Posterior cingulate gyrus (tissue), 11 donors: ENCODE results near the gene MYH10.

Experiments used
- DNase-seq, 10 donors: peaks; one replicate each; pipeline versions ENCODE4 v3.0.0 to v3.0.0-alpha.2; 2020 to 2021; ENCODE audit warnings: mixed read lengths in 3 of 10
- intact Hi-C: fragments of 100-400 bp; cut with DNase I; formaldehyde crosslinking; loops from one replicate; pipeline ENCODE4 v1.15.1; 2023

MYH10 gene

DNA sequence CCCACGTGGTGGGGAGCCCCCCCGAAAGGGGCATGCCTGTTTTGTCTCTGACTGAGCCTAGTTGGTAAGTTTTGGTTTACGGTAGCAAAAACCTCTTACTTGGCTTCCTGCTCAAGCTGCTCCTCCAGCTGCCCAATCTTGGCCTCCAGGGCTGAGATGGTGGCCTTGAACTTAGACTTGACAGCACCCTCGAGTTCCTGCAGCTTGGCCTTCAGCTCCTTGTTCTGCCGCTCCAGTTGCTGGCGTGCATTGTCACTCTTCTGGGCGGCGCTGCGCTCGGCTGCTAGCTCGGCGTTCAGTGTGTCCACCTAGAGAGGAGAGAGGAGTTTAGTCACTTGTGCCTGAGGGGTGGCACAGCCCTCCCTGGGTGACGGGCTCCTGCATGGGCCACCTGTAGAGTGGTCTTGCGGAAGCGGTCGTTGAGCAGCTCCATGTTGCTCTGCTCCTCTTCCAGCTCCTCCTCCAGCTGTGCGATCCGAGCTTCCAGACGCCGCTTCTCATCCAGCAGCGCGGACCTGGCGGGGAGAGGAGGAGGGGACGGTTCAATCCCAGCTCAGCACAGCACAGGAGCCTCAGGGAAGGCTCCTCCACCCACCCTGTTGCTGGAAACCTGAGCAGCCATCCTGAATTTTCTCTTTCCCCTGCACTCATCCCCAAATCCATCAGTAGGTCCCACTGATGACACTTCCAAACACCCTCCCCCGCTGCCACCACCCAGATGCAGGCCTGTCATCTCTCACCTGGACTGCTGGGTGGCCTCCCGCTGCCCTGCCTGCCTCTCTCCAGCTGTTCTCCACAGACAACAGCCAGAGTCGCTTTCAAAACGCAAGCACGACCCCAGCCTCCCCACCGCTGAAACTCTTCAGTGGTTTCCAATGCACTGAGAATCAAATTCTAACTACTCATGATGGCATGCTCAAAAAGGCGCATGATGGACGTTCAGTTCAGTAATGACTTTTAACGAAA, 150.2 kb downstream of the MYH10 start:
- DNase-seq = peak in 1 of 10 donors; percentile 87
- intact Hi-C loops = loop anchor here (2.0 to 10.0 kb wide), 2 partner anchors 69 to 145 kb away; no protein-coding TSS in a partner anchor

DNA sequence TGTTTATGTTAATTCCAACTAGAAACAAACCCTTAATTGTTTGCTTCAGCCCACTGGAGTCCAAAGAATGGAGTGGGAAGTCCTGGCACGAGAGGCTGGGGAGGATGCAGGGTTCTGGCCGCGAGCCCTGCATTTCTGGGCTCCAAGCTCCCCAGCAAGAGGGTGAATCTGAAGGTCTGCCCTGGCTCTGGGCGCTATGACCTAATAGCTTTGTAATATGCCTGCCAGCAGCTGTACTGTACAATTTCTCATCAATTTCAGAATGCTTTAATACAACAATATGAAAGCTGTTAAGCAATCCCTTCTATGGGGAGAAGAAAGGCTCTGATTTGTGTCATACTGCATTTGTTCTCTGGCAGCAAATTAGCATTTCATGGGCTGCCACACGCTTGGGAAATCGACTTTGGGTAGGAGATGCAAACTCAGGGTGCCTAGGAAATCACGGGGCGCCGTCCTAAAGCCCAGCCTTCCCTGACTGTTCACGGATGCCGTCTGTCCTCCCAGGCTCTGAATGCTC, 151.0 kb downstream of the MYH10 start:
- peak; percentile 66 to 97 (median 72) for DNase-seq
- intact Hi-C loops = loop anchor here (2.0 kb wide), 1 partner anchor 43 kb away; no protein-coding TSS in a partner anchor

GRCh38 chr17:8477715-8478441, 152.6 kb downstream of the MYH10 start:
- DNase-seq = no peak
- intact Hi-C loops = loop anchor here (2.0 kb wide), 1 partner anchor 41 kb away; no protein-coding TSS in a partner anchor

- no peak for DNase-seq
- intact Hi-C loops = no loop called here
Measured at GRCh38 chr17:8477171-8477570, 153.4 kb downstream of the MYH10 start.

GRCh38 chr17:8476741-8477140, 153.8 kb downstream of the MYH10 start:
- intact Hi-C loops = no loop called here
- DNase-seq = peak in 1 of 10 donors; percentile 84

- intact Hi-C loops = no loop called here
- no peak for DNase-seq
Measured at GRCh38 chr17:8475781-8476180, 154.7 kb downstream of the MYH10 start.

DNA sequence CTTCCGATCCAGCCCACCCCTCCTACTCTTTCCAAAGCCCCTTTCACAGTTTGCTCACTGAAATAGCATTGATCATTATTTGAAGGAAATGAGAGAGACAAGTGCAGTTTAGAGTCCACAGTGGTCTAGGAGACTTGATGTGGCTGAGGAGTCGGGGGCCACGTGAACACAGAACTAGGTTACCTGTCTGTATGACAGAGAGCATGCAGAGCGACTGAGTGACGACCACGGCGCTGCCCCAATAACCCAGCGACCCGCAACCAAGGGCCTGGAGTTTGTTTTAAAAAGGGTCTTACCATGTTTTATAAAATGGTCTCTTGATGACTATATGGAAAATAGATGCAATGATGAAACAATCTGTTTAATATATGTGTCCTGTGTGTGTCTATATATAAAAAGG, 155.3 kb downstream of the MYH10 start:
- no peak for DNase-seq
- intact Hi-C loops = no loop called here

DNA sequence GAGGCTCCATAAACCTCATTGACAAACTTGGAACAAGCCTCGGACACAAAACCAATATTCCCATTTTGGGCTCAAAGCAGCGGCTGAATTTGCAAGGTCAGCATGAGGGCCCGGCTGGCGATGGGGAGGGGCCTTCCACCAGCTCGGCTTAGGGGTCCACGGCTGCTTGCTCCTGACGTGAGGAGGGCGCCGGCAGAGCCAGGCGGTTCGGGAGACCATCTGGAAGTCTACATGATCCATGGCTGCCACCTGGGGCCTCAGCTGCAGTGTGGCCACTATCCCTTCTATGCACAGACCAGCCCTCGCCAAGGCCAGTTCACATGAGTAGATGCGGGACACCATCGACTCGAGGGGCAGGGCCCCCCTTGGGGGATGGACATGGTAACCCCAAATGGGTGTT, 155.7 kb downstream of the MYH10 start:
- DNase-seq = no peak

DNA sequence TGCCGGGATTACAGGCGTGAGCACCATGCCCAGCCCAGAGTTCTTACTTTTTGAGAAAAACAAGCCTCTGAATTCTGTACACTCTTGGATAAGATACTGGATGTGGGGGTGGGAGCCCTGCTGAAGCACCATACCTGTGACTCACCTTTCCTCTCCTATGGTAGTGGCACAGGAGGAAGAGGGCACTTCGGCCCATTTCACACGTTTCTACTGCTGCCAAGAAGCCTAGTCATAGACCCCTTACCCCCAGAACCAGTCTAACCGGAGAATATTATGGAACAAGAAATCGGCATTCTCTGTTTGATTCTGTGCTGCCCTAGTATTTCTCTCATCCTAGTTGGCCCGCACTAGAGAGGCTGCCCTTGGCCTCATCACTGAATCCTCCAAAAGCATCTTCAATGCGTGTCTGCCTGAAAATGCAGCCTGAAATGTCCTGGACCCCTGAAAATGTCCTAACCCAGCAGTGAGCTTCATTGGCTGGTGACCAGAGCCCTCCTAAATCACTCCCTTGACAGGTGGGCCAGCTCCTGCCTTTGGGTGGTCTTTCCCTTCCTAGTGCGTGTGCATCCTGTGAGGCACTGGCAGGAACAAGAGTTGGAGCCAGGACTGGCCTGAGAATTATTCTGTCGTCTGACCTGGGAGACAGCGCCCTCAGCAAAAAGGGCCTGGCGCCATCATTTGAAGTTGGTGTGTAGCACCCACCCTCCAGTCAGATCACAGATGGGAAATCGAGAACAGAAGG, 156.9 kb downstream of the MYH10 start:
- no peak for DNase-seq
- intact Hi-C loops = no loop called here

More for the DNA sequence above, 155.7 kb downstream of the MYH10 start:
- intact Hi-C loops = no loop called here

GRCh38 chr17:8472663-8473062, 157.9 kb downstream of the MYH10 start:
- DNase-seq = no peak
- intact Hi-C loops = no loop called here

GRCh38 chr17:8470447-8471047, 160.0 kb downstream of the MYH10 start:
- intact Hi-C loops = no loop called here
- DNase-seq = peak; percentile 48 to 97 (median 78)

GRCh38 chr17:8469964-8470363, 160.6 kb downstream of the MYH10 start:
- intact Hi-C loops = no loop called here
- DNase-seq = peak in 2 of 10 donors; percentile 66 to 72

- intact Hi-C loops = no loop called here
- no peak for DNase-seq
Measured at GRCh38 chr17:8468980-8469379, 161.5 kb downstream of the MYH10 start.

- DNase-seq = peak in 1 of 10 donors; percentile 66
- intact Hi-C loops = no loop called here
Measured at GRCh38 chr17:8468127-8468526, 162.4 kb downstream of the MYH10 start.

DNA sequence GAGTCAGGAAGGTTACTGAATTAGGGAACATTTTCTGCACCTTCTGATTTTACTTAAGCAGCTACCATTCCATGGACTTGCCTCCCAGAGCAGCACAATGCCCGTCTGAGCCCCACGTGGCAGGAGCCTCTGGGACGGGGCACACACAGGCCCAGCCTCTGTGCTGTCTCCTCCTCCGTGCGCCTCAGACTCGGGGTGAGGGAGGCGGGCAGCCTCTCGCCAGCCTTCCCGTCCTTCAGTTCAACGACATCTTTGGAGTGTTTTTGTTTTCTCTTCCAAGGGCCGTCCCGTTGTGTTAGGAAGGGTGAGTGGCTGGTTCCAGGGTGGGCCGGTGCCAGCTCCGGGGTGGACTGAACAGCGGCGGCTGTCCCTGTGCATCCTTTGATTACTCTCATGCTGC, 163.0 kb downstream of the MYH10 start:
- peak in 2 of 10 donors; percentile 79 to 84 for DNase-seq
- intact Hi-C loops = no loop called here

DNA sequence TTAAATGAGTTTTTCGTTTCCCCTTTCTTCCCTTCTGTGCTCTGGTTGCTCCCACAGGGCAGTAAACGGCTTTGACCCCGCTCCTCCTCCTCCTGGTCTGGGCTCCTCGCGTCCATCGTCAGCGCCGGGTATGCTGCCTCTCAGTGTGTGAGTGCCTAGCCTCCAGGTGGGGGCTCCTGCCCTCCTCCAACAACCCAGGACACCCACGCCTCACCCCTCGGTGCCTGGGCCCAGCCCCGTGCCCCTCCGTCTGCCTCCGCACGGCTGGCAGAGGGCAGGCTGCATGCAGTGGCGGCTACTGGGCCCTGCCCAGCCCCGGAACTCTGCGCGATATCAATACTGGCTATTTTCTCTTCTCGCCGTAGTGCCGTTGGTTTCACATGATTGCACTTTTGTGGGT, 163.7 kb downstream of the MYH10 start:
- intact Hi-C loops = no loop called here
- DNase-seq = peak in 1 of 10 donors; percentile 79

DNA sequence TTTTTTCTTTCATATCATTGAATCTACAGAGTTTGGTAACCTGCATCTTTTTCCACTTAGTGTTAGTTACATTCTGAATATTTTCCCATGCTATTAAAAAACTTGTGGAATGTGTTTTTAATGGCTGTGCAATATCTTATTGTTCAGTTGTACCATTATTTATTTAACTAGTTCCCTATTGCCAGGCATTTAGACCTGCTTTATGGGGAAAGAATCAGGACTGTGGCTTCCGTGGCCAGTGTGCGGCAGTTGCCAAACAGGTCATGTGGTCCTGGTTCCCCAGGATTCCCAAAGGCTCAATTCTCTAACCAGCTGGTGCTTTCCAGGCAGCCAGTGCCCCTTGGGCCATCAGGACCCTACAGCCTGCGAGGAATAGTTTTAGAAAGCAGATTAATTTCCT, 164.1 kb downstream of the MYH10 start:
- peak in 1 of 10 donors; percentile 65 for DNase-seq
- intact Hi-C loops = no loop called here

DNA sequence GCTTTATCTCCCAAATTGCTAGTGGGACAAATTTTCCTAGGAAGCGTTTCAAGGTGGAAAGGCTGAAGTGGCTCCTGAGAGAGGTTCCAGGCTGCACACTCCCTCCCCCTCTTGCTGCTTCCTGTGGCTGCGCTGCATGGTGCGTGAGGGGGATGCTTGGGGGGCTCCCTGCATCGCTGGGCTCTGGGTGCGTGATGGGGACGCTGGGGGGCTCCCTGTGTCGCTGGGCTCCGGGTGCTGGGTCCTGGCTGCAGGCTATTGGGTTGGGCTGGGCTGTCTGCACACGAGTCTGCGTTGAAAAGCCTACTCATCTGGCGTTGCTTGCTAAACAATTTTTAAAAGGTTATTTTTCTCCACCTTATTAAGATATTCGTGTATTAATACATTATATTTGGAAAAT, 164.8 kb downstream of the MYH10 start:
- intact Hi-C loops = no loop called here
- DNase-seq = peak in 1 of 10 donors; percentile 67

DNA sequence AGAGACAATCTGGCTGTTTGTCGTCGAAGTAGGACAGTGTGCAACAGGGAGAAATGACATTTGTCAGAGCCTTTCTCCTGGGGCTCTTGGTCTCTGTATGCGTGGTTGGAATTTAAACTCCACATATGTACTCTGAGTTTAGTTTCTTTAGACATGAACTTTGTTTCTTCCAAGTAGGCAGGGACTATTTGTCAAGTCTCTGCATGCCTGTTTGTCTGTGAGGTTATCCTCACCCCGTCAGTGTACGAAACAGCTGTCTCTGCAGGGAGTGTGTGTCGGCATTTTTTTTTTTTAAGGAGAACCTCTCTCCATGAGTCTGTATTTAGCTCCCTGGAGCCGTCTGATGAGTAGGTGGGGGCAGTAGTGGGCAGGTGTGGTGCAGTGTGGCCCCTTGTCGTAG, 165.2 kb downstream of the MYH10 start:
- intact Hi-C loops = no loop called here
- DNase-seq = no peak

- intact Hi-C loops = no loop called here
- DNase-seq = no peak
Measured at GRCh38 chr17:8464941-8465340, 165.6 kb downstream of the MYH10 start.
